ENCODE measurements around the gene C11orf52.

The C11orf52 gene

GRCh38 chr11:111957663-111958444 lies 39.1 kb downstream of the C11orf52 start:
- DNase-seq (ENCODE audit: low read depth) = no peak
- H3K4me3 ChIP-seq (ENCODE audit: low read length) = no peak overlapping the region
- no peak for TF ChIP-seq CTCF (IDR thresholded peaks at IDR 0.05; ENCODE audit: insufficient read depth, low read depth, low read length, missing control alignments)

- DNase-seq (ENCODE audit: low read depth) = peak; percentile 99
- no peak for TF ChIP-seq CTCF (IDR thresholded peaks at IDR 0.05; ENCODE audit: insufficient read depth, low read depth, low read length, missing control alignments)
- no peak overlapping the region for H3K4me3 ChIP-seq (ENCODE audit: low read length)
Observed at GRCh38 chr11:111960916-111961315, 42.2 kb downstream of the C11orf52 start.

- no peak for TF ChIP-seq CTCF (IDR thresholded peaks at IDR 0.05; ENCODE audit: insufficient read depth, low read depth, low read length, missing control alignments)
- peak; percentile 53 for DNase-seq (ENCODE audit: low read depth)
Observed at GRCh38 chr11:111961389-111962300, 42.9 kb downstream of the C11orf52 start.

GRCh38 chr11:111963931-111964340 lies 45.2 kb downstream of the C11orf52 start:
- TF ChIP-seq CTCF (IDR thresholded peaks at IDR 0.05; ENCODE audit: insufficient read depth, low read depth, low read length, missing control alignments) = no peak
- DNase-seq (ENCODE audit: low read depth) = peak; percentile 35
- H3K4me3 ChIP-seq (ENCODE audit: low read length) = no peak overlapping the region

More at GRCh38 chr11:111961389-111962300, 42.9 kb downstream of the C11orf52 start:
- no peak overlapping the region for H3K4me3 ChIP-seq (ENCODE audit: low read length)

- DNase-seq (ENCODE audit: low read depth) = no peak
- no peak overlapping the region for H3K4me3 ChIP-seq (ENCODE audit: low read length)
- TF ChIP-seq CTCF (IDR thresholded peaks at IDR 0.05; ENCODE audit: insufficient read depth, low read depth, low read length, missing control alignments) = no peak
Observed at GRCh38 chr11:111966678-111967077, 48.0 kb downstream of the C11orf52 start.

- TF ChIP-seq CTCF (IDR thresholded peaks at IDR 0.05; ENCODE audit: insufficient read depth, low read depth, low read length, missing control alignments) = no peak
- no peak overlapping the region for H3K4me3 ChIP-seq (ENCODE audit: low read length)
- DNase-seq (ENCODE audit: low read depth) = peak; percentile 32
Observed at GRCh38 chr11:111967649-111968048, 48.9 kb downstream of the C11orf52 start.
